Measurements from ENCODE around the gene AGTRAP. TPM values are rescaled to one million over a fixed set of nuclear protein-coding genes. Genes with fewer than 3 reads are reported as not detected.
A peak's percentile ranks its signal among the peaks of the same experiment; 100 is the strongest.

The AGTRAP gene
- total and polyA plus RNA-seq, 9 of the 15 experiments (the other 6 are each of a cell fraction or from before 2014, with no cell fraction given): 26.8 to 105 (median 57.5) TPM

- TF ChIP-seq, protein P1, sequence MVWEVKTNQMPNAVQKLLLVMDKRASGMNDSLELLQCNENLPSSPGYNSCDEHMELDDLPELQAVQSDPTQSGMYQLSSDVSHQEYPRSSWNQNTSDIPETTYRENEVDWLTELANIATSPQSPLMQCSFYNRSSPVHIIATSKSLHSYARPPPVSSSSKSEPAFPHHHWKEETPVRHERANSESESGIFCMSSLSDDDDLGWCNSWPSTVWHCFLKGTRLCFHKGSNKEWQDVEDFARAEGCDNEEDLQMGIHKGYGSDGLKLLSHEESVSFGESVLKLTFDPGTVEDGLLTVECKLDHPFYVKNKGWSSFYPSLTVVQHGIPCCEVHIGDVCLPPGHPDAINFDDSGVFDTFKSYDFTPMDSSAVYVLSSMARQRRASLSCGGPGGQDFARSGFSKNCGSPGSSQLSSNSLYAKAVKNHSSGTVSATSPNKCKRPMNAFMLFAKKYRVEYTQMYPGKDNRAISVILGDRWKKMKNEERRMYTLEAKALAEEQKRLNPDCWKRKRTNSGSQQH (CRISPR knock-in tag; IDR thresholded peaks at IDR 0.05): peak; percentile 65; the same call in 1 of the 2 replicates
- TF ChIP-seq TAF7 (tag; IDR thresholded peaks at IDR 0.05) (no peak), NR4A1 (CRISPR knock-in tag; IDR thresholded peaks at IDR 0.05) (peak; percentile 47; the same call in 1 of the 2 replicates), NR4A1 (tag; IDR thresholded peaks at IDR 0.05) (0 out of 2 replicates have a peak, but pooled peaks have one; percentile 21), ZNF583 (CRISPR knock-in tag; IDR thresholded peaks at IDR 0.05) (0 out of 2 replicates have a peak, but pooled peaks have one; percentile 33), EP300 (IDR thresholded peaks at IDR 0.05; ENCODE audit: low read length) (no peak), MIER1 (IDR thresholded peaks at IDR 0.05; ENCODE audit: low read depth) (no peak), SMARCE1 (IDR thresholded peaks at IDR 0.05) (0 out of 2 replicates have a peak, but pooled peaks have one; percentile 33), ZBTB7A (IDR thresholded peaks at IDR 0.05; ENCODE audit: borderline replicate concordance, control insufficient read depth, low read depth, low read length) (peak; percentile 17; the same call in 1 of the 2 replicates), SPI1 (IDR thresholded peaks at IDR 0.05; ENCODE audit: borderline replicate concordance, low read depth, low read length) (peak; percentile 91), KLF13 (tag; IDR thresholded peaks at IDR 0.05; ENCODE audit: borderline replicate concordance, low read depth) (no peak), ZNF316 (IDR thresholded peaks at IDR 0.05) (no peak), ZFPM2 (CRISPR knock-in tag; IDR thresholded peaks at IDR 0.05) (no peak), MYNN (IDR thresholded peaks at IDR 0.05) (0 out of 2 replicates have a peak, but pooled peaks have one; percentile 41), MYNN (CRISPR knock-in tag; IDR thresholded peaks at IDR 0.05) (no peak), EGR1 (conservative IDR thresholded peaks at IDR 0.05) (peak; percentile 35; the same call in 1 of the 2 replicates), SP2 (IDR thresholded peaks at IDR 0.05; ENCODE audit: extremely low read depth, low read depth, low read length, poor library complexity, severe bottlenecking) (no peak), SP1 (CRISPR knock-in tag; IDR thresholded peaks at IDR 0.05) (no peak), POU5F1 (IDR thresholded peaks at IDR 0.05; ENCODE audit: borderline replicate concordance, low read depth, low read length, partially characterized antibody) (no peak), TFAP4 (CRISPR knock-in tag; IDR thresholded peaks at IDR 0.05; ENCODE audit: borderline replicate concordance) (no peak), POLR2A (conservative IDR thresholded peaks at IDR 0.05) (no peak), ZHX1 (conservative IDR thresholded peaks at IDR 0.05; ENCODE audit: low read length) (no peak)
- TF ChIP-seq, protein P2, sequence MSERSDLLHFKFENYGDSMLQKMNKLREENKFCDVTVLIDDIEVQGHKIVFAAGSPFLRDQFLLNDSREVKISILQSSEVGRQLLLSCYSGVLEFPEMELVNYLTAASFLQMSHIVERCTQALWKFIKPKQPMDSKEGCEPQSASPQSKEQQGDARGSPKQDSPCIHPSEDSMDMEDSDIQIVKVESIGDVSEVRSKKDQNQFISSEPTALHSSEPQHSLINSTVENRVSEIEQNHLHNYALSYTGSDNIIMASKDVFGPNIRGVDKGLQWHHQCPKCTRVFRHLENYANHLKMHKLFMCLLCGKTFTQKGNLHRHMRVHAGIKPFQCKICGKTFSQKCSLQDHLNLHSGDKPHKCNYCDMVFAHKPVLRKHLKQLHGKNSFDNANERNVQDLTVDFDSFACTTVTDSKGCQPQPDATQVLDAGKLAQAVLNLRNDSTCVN (CRISPR knock-in tag; IDR thresholded peaks at IDR 0.05): peak; percentile 84; the same call in 1 of the 2 replicates
These were observed 6.2 kb upstream of the AGTRAP start (continued) for GRCh38 chr1:11729498-11730428.
